ENCODE data around the gene CHID1.

CHID1 gene

DNA sequence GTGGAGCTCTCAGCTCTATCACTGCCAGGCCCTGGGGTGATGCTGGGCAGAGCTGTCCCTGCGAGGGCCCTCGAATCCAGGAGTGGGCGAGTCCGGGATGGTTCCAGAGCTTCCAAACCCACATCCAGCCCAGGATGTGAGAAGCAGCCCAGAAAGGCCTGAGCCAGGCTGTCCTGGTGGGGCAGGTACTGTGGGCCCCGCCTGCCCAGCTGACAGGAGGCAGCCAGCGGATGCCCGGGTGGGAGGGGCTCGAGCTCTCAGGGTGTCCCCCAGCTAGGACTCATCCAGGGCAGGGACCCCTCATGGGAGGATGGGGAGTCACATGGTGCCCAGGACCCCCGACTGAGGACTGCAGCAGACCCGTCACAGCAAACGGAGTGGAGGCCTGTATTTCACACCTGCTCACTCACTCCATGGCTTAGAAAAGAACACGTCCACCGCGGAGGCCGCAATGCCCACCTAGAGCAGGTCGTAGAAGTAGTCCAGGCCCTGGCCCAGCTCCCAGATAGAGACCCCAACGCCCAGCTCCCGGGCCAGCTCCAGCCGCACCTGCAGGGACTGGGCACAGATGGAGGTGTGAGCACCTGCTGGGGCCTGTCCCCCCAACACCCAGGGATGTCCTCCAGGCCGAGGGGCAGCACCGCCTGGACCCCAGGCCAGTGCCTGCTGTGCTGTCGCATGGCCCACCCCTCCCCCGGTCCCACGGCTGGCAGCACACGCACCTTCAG, 41.0 kb downstream of the CHID1 start:
- in situ Hi-C loops (cut with MboI; ENCODE audit: low pct_unique_long_range_greater_than_20kb, low sequenced_read_pairs, unreplicated experiment) = no loop called here
- no peak for DNase-seq (ENCODE audit: low spot score)
- TF ChIP-seq, protein P1, sequence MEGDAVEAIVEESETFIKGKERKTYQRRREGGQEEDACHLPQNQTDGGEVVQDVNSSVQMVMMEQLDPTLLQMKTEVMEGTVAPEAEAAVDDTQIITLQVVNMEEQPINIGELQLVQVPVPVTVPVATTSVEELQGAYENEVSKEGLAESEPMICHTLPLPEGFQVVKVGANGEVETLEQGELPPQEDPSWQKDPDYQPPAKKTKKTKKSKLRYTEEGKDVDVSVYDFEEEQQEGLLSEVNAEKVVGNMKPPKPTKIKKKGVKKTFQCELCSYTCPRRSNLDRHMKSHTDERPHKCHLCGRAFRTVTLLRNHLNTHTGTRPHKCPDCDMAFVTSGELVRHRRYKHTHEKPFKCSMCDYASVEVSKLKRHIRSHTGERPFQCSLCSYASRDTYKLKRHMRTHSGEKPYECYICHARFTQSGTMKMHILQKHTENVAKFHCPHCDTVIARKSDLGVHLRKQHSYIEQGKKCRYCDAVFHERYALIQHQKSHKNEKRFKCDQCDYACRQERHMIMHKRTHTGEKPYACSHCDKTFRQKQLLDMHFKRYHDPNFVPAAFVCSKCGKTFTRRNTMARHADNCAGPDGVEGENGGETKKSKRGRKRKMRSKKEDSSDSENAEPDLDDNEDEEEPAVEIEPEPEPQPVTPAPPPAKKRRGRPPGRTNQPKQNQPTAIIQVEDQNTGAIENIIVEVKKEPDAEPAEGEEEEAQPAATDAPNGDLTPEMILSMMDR (IDR thresholded peaks at IDR 0.05; ENCODE audit: extremely low read depth, insufficient read depth, missing control alignments) = no peak

DNA sequence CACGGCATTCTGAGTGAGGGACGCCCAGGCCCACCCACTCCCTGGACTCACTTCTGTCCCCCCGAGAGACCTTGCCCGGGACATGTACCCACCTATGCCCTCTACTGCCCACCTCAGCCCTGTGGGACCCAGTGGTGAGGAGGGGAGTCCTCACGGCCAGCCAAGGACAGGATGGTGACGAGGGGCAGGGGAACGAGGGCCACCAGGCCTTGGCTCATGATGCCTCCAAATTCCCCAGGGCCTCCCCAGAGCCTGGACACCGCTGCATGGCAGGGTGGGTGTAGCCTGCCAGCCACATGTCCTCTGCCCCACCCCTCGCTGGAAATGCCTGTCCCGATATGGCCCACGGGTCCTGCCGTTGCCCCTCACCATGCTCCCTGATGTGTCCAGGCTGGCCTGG, 41.8 kb downstream of the CHID1 start:
- DNase-seq (ENCODE audit: low spot score) = no peak
- in situ Hi-C loops (cut with MboI; ENCODE audit: low pct_unique_long_range_greater_than_20kb, low sequenced_read_pairs, unreplicated experiment) = no loop called here
- TF ChIP-seq, protein P1 (IDR thresholded peaks at IDR 0.05; ENCODE audit: extremely low read depth, insufficient read depth, missing control alignments) = no peak

DNA sequence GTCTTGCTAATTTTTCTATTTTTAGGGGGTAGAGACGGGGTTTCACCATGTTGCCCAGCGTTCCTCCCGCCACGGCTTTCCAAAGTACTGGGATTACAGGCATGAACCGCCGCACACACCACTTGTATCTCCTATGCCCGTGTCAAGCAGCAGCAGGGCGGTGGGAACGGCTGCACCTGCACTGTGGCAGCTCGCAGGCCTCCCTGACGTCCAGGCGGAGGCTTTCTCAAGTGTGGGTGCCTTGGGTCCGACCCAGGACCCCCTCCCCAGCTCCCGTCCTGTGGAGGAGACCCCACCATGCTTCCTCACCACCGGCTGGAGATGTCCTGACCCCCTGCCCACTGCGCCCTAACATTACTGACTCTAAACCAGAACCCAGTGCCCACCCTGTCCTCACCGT, 42.2 kb downstream of the CHID1 start:
- DNase-seq (ENCODE audit: low spot score) = no peak
- TF ChIP-seq, protein P1 (IDR thresholded peaks at IDR 0.05; ENCODE audit: extremely low read depth, insufficient read depth, missing control alignments) = no peak
- in situ Hi-C loops (cut with MboI; ENCODE audit: low pct_unique_long_range_greater_than_20kb, low sequenced_read_pairs, unreplicated experiment) = no loop called here

DNA sequence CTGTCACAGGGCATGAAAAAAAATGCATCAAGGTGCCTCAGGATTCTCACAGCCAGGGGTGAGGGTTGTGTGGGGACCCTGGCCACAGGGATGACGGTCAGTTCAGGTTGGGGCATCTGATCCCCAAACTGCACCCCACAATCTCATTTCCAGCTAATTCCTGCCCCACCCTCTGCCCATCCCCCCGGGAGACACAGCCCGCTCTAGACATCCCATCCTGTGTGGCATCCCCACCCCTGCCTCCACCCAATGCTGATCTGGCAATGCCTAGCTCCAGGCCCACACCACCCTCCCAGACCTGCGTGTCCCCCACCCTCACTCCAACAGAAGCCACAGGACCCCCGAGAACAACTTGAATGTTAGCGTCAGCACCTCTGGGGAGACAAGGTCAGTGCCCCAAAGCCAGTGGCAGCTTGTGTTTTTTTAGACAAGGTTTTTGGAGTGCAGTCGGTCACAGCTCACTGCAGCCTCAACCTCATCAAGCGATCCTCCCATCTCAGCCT, 42.7 kb downstream of the CHID1 start:
- DNase-seq (ENCODE audit: low spot score) = no peak
- TF ChIP-seq, protein P1 (IDR thresholded peaks at IDR 0.05; ENCODE audit: extremely low read depth, insufficient read depth, missing control alignments) = no peak
- in situ Hi-C loops (cut with MboI; ENCODE audit: low pct_unique_long_range_greater_than_20kb, low sequenced_read_pairs, unreplicated experiment) = no loop called here

DNA sequence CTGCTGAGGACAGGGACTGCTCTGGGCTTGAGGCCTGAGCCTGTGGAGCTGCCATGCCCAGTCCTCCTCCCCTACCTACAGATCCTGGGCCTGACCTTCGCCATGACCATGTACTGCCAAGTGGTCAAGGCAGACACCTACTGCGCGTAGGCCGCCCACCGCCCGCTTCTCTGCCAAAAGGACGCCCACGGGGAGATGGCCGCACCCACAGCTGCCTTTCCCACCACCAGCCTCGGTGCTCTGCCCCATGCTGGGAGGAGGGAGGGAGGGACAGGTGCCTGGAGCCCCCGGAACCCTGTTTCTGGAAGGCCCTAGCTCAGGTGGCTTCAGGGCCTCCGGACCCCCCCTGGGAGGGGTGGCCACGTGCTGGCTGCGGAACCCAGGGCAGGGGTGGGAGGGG, 44.1 kb downstream of the CHID1 start:
- in situ Hi-C loops (cut with MboI; ENCODE audit: low pct_unique_long_range_greater_than_20kb, low sequenced_read_pairs, unreplicated experiment) = no loop called here
- no peak for DNase-seq (ENCODE audit: low spot score)
- TF ChIP-seq, protein P1 (IDR thresholded peaks at IDR 0.05; ENCODE audit: extremely low read depth, insufficient read depth, missing control alignments) = no peak

DNA sequence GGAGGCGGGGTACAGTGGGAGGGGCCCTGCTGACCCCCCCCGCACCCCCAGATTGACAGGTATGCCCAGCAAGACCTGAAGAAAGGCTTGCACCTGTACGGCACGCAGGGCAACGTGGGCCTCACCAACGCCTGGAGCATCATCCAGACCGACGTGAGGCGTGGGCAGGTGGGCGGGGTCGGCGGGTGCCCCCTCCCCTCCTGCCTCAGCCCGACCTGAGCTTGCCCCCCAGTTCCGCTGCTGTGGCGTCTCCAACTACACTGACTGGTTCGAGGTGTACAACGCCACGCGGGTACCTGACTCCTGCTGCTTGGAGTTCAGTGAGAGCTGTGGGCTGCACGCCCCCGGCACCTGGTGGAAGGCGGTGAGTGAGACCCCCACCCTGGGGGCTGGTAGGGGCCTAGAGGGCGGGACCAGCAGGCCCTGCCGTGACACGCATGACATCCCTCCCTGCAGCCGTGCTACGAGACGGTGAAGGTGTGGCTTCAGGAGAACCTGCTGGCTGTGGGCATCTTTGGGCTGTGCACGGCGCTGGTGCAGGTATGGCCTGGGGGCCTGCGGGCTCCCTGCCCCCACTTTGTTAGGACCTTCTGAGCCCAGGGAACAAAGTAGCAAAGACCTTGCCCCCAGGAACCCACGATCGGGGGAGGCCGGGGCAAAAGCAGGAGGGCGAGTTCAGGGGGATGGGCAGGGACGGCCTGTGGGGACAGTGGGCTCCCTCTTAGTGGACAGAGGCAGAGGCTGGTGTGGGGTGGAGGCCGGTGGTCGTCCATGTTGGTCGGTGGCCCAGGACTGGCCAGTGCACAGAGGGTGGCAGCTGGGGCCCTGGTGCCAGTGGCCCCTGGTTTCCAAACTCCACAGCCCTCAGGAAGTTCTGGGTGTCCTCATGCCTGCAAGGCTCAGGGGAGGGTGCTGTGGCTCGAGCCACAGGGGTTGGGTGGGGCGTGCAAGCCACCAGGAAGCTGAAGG, 44.9 kb downstream of the CHID1 start:
- in situ Hi-C loops (cut with MboI; ENCODE audit: low pct_unique_long_range_greater_than_20kb, low sequenced_read_pairs, unreplicated experiment) = no loop called here
- no peak for DNase-seq (ENCODE audit: low spot score)
- TF ChIP-seq, protein P1 (IDR thresholded peaks at IDR 0.05; ENCODE audit: extremely low read depth, insufficient read depth, missing control alignments) = no peak

Measured in GM13977 (cell line).